DMS53 treated with DMSO at 0.1 percent for 48 hours (cell line): Measurements from ENCODE around the gene MAN2A1.
A peak's percentile ranks its signal among the peaks of the same experiment; 100 is the strongest.

Experiments
- DNase-seq: peaks from one replicate; lab custom pipeline; 2025; ENCODE audit not compliant: unreplicated experiment; lab: John Stamatoyannopoulos, UW

The MAN2A1 gene

DNA sequence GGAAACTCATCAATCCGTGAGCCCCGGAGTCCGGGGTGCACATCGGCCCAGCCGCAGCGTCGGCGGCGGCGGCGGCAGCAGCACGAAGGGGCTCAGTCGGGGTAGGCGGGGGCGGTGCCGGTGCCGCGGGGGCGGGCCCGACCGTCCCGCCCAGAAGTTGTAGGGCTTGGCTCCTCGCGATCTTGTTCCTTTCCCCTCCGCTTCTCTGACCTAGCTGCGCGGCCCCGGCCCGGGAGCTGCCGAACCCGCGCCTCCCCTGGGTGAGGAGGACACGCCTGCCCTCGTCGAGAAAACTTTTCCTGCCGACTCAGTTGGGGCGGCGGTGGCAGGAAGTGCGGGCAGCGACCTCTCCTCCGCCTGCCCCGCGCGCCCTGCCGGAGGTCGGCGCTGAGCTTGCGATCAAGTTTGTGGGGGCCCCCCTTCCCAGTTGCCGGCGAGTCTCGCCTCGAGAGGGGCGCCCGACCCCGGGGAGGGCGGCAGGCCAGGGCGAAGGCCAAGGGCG is at the start of gene MAN2A1:
Gene MAN2A1, plus strand, starts transcription at position 188 of the 502 bp plus-strand sequence. CDS start 491 bp downstream, outside the sequence.
- DNase-seq = peak; percentile 60

DNA sequence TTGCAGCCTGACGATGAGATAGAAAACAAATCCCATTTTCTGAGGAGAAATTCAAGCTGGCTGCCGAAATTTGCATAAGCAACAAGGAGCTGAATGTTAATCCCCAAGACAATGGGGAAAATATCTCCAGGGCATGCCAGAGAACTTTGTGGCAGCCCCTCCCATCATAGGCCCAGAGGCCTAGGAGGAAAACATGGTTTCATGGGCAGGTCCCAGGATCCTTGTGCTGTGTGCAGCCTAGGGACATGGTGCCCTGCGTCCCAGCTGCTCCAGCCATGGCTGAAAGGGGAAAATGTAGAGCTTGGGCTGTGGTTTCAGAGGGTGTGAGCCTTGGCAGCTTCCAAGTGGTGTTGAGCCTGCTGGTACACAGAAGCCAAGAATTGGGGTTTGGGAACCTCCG is 48.8 kb upstream of the MAN2A1 start:
- no peak for DNase-seq

DNA sequence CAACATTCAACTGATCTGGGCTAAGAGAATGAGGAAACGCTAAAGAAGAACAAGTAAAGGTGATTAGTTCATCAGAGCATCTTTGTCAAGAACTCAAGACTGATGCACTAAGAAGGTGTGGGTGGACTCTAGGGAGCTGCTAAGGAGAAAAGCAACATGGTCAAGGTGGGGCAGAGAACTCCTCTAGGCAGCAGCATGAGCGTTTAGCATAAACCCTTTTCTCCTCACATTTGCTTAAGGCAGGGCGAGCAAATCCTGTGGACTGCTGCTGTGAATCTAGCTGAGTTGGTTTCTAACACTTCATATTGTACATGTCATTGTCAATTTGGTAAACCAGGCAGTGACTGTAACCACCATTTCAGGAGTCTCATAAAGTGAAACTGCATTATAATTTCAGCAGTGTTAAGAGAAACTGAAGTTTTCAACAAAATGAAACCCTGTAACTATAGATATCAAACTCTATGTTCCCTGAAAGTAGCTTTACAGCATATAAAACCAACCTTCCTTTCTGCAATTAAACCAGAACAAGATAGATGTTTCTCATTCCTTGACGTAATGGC is 45.9 kb upstream of the MAN2A1 start:
- DNase-seq = no peak

DNA sequence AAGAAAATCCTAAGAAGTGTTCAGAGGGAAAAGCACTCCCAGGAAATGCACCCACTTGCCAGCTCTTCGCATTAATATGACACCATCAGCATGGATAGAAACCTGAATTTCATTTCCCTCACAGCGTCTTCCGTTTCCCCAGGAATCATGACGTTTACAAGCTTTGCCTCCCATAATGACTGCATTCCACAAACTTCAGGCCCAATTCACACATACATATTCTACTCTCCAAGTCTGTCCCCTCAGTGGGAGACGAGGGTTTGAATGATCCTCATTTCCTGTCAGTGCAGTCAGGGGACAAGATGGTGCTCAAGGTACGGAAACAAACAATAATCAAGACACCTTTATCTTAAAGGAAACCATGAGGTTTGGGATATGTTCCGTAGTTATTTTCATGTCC is 44.9 kb upstream of the MAN2A1 start:
- no peak for DNase-seq

DNA sequence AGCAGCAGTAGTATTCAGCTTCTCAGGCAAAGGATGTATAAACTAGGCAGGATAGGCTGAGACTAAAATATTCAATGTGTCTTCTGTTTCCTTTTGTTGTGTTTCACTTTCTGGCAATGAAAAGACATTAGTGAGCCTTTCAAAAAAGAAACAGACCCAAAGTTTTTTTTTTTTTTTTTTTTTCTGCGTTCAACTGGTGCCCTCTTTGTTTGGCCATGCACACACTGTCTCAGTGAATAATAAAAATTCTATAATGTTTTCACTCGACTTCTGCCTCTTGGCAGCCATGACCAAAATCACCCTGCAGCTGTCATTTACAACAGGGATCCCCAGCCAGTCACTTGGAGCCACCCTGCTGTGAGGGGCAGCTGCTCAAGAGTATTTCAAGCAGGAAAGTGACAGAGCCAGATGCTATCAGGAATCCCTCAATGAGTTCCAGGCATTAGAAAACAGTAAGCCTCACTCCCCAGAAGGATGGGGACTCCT is 44.0 kb upstream of the MAN2A1 start:
- DNase-seq = no peak

DNA sequence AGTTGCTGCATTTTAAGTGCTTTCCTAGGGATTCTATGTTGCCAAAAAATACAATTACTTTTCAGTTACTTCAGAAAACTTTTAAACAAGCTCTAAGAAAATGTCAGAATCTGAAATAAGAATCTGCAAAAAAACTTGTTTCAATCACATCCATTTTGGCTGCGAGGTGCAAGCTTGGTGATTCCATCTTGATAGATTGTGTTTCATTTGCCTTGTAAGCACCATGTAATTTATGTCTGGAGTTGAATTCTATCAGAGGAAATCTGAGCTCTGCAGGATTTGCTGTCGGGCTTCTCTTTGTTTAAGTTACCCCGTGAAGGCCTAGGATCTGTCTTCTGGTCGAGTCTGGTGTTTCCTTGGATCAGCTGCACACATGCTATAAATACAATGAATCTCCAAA is 40.4 kb upstream of the MAN2A1 start:
- DNase-seq = no peak

DNA sequence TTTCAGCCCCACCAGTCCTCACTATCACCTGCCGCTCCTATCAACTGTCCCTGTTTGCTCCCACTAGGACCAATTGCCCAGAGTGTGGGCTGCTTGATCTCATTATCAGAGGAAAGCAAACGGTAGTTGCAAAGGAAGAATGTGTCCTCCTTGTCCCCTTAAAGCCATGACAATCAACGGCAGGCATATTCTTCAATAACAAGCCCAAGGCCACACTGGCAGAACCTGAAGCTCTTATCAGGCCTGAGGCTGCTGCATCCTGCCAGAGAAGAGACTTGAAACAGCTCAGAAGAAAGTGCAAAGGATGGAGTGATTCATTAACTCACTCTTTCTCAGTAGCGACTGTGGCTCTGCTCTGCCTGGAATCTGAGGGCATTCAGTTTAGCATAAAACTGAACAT is 39.2 kb upstream of the MAN2A1 start:
- no peak for DNase-seq

DNA sequence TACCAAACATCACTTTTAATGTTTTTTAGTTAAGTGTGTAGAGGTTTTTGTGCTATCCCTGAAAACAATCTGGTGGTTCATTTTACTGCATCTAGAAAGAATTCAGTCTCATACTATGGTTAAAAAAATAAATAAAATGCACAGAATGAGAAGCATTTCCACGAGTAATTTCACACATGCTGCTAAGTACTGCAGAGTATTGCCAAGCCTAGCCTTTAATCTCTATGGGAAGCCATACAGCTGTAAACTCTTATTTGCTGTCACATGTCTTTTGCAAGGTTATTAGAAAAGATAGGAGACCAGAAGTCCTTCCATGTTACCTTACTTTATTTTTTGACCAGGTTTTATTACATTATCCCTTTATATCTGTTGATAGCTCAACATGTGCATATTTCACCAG is 37.6 kb upstream of the MAN2A1 start:
- DNase-seq = no peak

DNA sequence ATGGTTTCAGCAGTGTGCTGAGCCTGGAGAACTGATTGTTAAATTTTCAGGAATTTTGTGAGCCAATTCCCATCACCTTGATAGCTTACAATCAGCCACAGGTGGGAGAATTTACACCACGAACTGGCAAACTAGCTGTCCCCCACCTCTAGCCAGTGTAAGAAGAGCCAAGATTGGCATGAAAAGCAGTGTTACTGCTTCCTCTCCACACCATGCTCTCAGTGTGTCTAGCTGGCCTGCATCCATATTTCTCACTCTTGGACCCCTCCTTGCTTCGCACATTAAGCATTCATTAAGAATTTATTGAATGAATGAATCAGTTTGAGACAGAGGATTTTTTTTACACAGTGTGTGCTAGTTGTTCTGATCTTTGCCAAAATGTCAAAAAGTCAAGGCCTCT is 36.7 kb upstream of the MAN2A1 start:
- DNase-seq = no peak

DNA sequence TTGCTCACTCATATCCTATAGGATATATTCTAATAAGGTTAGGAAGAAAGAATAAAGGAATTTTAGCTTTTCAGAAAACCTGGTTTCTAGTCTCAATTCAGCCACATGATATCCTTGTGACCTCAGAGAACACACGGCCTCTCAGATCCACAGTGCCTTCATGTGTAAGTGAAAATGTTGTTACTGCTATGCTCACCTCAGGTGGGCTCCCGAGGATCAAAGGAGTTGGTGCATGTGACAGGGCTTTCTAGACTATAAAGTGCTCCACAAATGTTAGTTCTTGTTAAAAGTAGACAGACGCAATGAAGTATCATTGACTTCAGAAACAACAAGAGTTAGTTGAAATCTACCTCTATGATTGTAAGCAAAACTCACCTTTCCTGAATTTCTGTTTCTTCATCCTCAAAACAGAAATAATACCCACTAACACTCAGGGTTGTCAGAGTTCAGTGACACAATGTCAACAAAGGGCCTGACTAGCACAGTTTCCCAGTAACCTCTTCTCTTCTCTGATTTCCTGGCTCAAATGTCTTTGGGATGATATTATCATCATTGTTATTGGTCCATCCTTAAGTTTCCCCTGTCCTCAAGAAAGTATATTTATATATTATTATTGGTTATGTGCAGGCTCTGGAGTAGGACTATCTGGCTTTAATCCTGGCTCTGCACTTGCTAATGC is 36.0 kb upstream of the MAN2A1 start:
- DNase-seq = no peak

DNA sequence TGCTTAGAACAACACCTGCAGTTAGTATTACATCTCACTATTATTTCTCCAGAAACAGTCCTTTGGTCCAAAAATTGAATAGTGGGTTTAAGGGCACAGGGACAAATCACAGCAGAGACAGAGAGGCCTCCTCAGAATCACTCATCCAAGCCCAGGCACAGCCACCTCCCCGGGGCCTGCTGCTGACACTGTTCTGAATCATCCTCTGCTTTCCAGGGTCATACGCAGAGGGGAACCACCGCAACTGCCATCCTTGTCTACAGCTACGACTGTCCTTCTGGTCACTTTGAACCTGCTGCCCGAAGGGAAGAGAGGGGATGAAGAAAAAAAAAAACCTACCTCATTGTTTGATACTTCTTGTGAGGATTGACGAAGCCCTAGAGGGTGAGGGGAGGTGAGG is 35.3 kb upstream of the MAN2A1 start:
- DNase-seq = no peak

DNA sequence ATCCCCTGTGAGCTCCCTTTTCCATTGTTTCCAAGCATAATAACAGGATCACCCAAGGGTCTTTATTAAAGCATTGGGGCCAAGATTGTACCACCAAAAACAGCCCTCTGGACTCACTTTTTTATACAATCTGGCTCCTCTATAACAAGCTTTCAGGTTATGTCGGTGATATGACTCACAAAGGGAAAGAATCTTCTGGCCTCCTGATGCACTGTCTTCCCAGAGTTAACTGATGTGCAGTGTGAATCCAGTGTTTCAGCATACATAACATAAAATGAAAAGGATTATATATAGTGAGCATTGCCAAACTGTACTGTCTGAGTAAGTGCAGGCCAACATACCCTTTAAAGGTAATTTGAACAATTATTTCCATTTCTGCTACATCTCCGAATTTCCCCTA is 33.9 kb upstream of the MAN2A1 start:
- DNase-seq = no peak

DNA sequence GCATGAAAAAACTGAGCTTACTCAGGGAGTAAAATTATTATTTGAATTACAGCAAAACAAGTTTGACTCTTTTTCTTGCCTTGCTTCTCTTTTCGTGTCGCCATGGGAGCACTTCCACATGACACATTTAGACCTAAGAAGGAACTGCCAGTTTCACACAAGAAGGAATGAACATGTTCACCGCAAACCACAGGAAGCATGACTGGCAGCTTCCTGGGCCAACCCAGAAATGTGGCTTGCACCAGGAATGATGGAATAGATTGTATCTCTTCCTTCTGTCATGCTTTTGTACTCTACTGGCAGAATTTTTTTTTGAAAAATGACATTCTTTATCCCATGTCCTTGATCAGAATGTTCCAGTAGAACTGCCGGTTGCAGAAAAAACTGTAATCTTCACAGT is 32.9 kb upstream of the MAN2A1 start:
- no peak for DNase-seq

DNA sequence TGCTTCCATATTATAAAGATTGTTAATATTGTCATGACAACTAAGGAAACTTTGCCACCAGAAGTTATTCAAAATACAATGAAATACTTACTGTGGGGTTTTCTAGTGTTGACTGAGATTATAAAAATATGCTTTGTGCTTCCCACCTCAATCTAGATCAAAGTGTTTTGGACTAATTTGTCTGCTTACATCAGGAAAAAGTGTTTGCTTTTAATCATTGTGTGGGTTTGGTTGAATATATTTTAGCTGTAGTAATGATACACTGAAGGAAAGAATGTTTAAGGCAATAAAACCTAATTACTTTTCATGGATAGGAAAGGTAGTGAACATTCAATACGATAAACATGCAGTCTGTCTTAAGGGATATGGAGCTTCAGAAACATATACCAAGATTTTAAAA is 29.8 kb upstream of the MAN2A1 start:
- no peak for DNase-seq

DNA sequence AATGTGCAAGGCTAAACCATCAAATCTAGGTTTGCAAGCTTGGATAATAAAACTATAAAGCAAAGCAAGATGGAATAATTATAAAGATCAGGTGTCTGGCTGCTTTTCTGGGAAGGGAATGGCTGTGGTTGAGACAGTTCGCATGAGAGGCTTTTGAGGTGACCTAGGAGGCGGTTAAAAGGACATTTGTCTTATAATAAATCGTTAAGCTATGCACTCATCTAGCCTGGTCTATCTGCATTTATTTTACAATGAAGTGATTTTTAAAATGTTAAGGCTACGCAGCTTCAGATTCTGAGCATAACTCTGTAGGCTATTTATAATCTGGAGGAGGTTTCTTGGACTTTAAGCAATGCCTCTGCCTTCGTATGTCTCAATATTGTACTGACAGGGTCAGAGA is 29.4 kb upstream of the MAN2A1 start:
- no peak for DNase-seq

DNA sequence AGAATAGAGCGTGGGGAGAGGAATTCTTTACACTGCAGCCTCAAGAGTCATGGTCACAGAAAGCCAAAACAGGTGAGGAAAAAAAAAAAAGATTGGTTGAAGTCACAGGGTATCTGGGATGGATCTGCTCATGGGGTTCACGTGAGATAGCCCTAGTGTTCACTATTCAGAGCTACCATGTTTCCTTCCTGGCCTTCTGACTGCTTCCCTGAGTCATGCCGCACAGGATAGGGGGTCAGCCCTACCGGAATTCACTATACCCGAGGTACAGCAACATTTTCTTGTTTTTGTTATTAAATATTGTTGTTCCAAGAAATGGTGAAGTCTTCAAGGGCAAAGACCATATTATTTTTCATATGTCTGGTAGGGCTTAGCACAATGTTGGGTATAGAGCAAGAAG is 21.5 kb upstream of the MAN2A1 start:
- DNase-seq = no peak

DNA sequence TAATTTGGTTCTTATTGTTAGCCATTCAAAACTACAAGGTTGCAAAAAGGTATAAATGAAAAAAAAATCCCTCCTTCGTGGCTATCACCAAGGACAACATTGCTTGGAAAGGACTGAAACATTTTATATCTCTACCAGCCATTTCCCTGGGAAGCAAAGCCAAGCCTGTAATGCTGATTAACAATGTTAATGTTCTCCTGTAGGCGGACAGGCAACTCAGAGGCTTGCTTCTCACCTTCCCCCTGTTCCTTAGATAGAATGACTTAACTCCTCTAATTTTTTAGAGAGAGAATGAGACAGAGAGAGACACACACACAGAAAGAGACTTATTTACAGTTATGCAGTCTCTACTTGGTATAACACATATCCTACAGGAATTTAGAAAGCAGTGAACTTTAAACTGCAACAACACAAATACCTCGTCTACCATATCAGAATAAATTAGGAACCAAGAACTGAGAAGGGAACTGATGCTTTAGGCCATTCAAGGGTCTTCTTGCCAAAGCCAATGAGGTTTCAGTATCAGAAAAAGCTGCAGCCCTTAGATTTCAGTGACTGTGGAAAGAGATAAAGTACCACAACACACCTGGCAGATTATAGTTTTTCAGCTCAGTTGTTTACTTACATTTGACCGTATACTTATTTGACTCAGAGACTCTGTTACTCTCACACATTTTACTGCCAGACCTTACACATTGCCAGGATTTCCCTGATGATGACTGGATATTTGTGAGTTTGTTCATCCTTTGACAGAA is 20.9 kb upstream of the MAN2A1 start:
- no peak for DNase-seq

DNA sequence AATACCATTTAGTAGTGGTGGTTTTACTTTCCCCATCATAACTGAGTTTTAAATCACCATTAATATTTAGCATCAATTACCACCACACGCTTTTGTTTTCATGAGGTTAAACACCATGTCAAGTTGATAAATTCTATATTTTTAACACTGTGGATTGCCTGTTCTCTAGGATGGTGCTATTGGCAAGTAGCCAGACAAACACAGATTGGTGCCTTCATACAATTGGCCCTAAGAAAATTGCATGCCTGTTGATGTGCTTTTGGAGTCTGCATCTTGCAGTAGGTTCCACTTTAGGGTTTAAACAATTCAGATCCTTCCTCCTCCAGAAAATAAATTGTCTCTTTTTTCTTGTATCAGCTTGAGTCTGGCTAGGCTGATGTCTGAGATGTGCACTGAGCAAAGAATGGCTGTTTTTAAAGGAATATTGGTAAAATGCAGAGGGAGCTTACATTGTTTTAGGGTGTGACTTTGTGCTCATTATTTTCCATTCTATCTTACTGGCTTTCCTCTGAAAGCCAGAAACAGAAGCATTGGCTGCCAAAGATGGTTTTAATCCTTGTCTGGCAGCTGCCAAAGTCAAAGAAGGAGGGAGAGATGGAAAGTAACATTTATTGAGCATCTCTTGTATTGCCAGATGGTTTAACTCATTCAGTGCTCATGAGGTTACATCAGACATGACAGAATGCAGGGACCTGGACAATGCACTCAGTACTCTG is 19.6 kb upstream of the MAN2A1 start:
- no peak for DNase-seq

DNA sequence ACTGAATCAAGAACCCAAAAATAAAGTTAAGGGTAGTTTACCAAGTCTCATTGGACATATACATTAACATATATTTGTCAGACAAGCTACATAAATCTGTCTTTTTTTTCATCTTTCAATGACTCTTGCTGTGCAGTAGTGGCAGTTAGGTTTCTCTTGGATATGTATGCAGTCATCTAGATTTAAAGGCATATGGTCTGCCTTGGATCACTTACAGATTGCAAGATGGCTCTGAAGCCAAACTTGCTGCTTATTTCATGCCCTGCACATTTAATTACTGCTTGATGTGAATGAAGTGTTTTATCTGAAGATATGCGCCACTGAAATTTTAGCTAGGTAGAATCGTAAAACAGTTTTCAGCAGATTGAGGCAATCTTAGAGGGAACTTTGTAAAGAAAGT is 18.6 kb upstream of the MAN2A1 start:
- DNase-seq = no peak

DNA sequence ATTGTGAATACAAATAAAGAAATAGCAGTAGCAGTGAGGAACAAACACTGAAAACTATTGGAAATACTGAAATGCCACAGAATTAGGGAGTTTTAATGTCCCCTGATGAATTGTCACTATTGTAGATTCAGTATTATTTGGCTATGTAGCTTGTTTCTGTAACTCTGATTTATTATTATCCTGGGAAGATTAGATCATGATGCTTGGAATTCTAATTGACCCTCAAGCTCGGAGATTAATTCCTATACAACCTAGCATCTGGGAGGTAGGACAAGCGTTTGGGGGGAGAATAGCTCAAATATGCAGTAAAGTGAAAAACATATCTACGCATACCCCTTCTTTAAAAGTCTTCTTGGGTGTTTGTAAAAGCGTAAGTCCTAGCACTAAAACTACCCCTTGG is 15.1 kb upstream of the MAN2A1 start:
- DNase-seq = no peak

DNA sequence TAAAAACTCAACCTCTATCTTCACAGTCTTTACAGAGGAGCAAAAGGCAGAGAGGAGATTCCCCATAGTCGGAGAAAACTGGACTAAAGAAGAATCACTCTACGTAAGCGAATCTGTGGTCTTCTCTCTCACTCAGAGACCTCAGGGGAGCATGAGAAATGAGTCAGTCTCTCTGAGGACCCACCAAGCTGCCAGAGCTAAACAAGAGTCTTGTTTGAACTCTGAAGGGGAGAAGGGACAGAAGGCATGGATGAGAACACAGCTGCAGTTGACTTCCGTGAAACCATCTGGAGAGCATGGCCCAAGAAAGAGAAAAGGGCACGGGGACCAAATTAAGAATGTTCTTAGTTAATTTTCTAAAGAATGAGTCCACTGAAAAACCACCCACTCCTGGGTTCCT is 12.8 kb upstream of the MAN2A1 start:
- DNase-seq = no peak

DNA sequence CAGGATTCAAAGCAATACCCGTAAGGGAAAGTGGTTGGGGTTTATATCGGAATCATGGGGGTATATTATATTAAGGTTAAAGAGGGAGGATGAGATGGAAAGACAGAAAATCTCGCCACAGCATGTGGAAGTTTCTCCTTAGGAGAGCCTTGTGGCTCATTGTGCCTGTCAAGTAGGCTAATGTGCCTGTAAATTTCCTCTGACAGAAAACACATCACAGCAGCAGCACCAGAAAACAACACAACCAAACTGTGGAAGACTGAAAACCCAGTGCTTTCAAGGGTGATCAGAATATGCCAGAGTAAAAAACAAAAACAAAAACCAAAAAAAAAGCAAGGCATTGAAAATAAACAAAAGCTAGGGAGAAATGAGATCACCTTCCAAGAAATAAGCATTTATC is 11.3 kb upstream of the MAN2A1 start:
- no peak for DNase-seq
